Activated CD4-positive, alpha-beta T cell treated with anti-CD3 and anti-CD28 coated beads, Interleukin-2, amount 10 ng/mL, durations not matched to agents 24 days and 14 days (primary cell): Measurements from ENCODE around the gene LRRC3C. TPM values are rescaled to one million over a fixed set of nuclear protein-coding genes. Genes with fewer than 3 reads are reported as not detected.

ENCODE experiments used
- DNase-seq: peaks from one replicate; pipeline ENCODE4 v3.0.0; 2022
- H3K27ac Mint-ChIP-seq: one replicate; pipeline ENCODE4 v1.8.0; 2022; ENCODE audit warnings: mild to moderate bottlenecking, mixed read lengths
- H3K27me3 Mint-ChIP-seq: one replicate; pipeline ENCODE4 v1.8.0; 2022; ENCODE audit warnings: mixed read lengths
- H3K36me3 Mint-ChIP-seq: one replicate; pipeline ENCODE4 v1.8.0; 2022; ENCODE audit warnings: low read depth, mild to moderate bottlenecking, mixed read lengths
- H3K4me1 Mint-ChIP-seq: one replicate; pipeline ENCODE4 v1.8.0; 2021; ENCODE audit warnings: mixed read lengths
- H3K4me3 Mint-ChIP-seq: one replicate; pipeline ENCODE4 v1.8.0; 2022; ENCODE audit warnings: mild to moderate bottlenecking, moderate library complexity, mixed read lengths
- H3K9me3 Mint-ChIP-seq: one replicate; pipeline ENCODE4 v1.8.0; 2021; ENCODE audit warnings: mixed read lengths
- intact Hi-C: fragments of 100-400 bp; cut with micrococcal nuclease; formaldehyde crosslinking; loops from one replicate; pipeline ENCODE4 v1.15.1; 2023
- total RNA-seq: library from RNA; stranded (reverse); gene quantifications from 2 replicates; pipeline ENCODE4 v1.2.3, GENCODE V29; 2022

Gene LRRC3C
- total RNA-seq, 1 donor from 2014 or later: not detected

DNA sequence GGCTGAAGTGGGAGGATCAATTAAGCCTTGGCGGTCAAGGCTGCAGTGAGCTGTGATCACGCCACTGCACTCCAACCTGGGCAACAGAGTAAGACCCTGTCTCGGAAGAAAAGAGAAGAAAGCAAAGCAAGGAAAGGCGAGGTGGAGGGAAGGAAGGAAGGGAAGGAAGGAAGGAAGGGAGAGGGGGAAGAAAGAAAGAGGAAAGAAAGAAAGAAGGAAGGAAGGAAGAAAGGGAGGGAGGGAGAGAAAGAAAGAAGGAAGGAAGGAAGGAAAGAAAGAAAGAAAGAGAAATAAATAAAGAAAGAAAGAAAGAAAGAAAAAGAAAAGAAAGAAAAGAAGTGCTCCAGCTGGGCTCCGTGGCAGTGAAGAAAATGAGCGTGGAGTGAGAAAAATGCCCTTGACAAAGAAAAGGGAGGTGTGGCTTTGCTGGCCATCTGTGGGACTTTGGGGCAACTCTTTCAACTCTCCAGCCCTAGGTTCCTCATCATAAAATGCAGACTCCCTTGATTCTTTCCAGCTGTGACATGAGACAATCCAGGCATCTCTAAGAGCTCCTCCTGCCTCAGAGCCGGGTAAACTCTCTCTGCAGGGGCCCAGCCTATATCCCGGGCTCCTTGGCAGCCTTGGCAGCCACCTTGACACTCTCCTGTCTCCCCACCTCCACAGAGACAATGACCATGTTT lies 37.6 kb downstream of the LRRC3C start:
- Mint-ChIP-seq H3K4me3 (no peak overlapping the region), H3K27ac (no peak overlapping the region), H3K27me3 (peaks cover 4% of the 10 kb centered on the region), H3K36me3 (no peaks in the 10 kb centered on the region), H3K9me3 (no peaks in the 10 kb centered on the region), H3K4me1 (peaks cover 16% of the 10 kb centered on the region)
- intact Hi-C loops: no loop called here
- no peak for DNase-seq

- Mint-ChIP-seq H3K36me3 (no peaks in the 10 kb centered on the region), H3K27ac (no peak overlapping the region), H3K9me3 (no peaks in the 10 kb centered on the region), H3K27me3 (peaks cover 11% of the 10 kb centered on the region), H3K4me1 (peaks cover 16% of the 10 kb centered on the region), H3K4me3 (no peak overlapping the region)
- intact Hi-C loops: no loop called here
- no peak for DNase-seq
Measured at GRCh38 chr17:39966771-39967170, 39.2 kb downstream of the LRRC3C start.

DNA sequence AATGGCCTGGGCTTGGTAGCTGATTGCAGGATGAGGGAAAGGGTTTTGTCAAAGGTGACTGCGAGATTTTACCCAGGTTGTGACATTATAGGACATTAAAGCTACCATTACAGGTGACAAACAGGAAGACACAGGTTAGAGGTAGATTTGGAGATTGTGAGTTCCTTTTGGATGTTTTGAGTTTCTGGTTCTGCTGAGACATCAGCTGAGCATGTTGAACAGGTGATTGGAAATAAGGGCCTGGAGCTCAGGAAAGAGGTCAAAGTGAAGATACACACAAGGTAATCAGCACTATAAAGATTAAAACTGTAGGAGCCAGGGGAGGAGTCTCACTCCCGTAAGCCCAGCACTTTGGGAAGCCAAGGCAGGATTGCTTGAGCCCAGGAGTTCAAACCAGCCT lies 41.2 kb downstream of the LRRC3C start:
- H3K4me1 Mint-ChIP-seq: peaks cover 4% of the 10 kb centered on the region
- H3K27ac Mint-ChIP-seq: no peak overlapping the region
- intact Hi-C loops: no loop called here
- peaks cover 19% of the 10 kb centered on the region for H3K27me3 Mint-ChIP-seq
- DNase-seq: no peak
- no peak overlapping the region for H3K4me3 Mint-ChIP-seq
- no peaks in the 10 kb centered on the region for H3K36me3 Mint-ChIP-seq
- H3K9me3 Mint-ChIP-seq: no peaks in the 10 kb centered on the region

DNA sequence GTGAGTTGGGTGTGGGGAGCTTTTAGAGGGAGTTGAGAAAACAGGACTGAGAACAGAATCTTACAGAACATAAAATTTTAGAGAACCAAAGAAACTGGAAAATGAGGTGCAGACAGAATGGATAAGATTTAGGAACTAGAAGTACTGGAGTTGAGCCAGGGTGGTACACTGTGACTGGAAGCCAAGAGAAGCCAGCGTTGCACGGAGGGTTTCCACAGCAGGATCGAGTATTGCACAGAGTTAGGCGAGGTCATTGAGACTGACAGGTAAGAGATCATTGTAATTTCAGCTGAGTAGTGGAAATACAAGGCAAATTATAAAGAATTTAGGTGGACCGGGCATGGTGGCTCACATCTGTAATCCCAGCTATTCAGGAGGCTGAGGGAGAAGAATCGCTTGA lies 41.8 kb downstream of the LRRC3C start:
- Mint-ChIP-seq H3K4me3 (no peak overlapping the region), H3K4me1 (no peaks in the 10 kb centered on the region), H3K27ac (no peak overlapping the region), H3K9me3 (no peaks in the 10 kb centered on the region), H3K27me3 (peaks cover 20% of the 10 kb centered on the region), H3K36me3 (no peaks in the 10 kb centered on the region)
- DNase-seq: no peak
- intact Hi-C loops: no loop called here

DNA sequence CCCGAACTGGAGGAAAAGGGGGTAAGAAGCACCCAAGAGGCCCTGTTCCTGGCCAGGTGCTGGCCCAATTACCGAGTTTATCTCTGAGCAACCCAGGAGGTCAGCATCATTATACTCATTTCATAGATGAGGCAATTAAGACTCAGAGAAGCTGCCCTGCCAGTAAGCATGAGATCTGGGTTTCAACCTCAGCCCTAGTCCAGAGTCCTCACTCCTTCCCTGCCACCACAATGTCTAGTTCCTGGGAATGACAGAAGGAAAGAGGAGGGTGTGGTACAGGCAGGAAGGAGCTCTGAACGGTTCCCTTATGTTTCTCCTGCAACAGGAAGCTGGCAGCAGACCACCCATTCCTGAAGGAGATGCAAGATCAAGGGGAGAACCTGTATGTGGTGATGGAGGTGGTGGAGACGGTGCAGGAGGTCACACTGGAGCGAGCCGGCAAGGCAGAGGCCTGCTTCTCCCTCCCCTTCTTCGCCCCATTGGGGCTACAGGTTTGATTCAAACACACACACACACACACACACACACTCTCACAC lies 42.7 kb downstream of the LRRC3C start:
- H3K27ac Mint-ChIP-seq: no peak overlapping the region
- H3K36me3 Mint-ChIP-seq: no peaks in the 10 kb centered on the region
- H3K9me3 Mint-ChIP-seq: no peaks in the 10 kb centered on the region
- H3K4me3 Mint-ChIP-seq: no peak overlapping the region
- no peaks in the 10 kb centered on the region for H3K4me1 Mint-ChIP-seq
- DNase-seq: no peak
- intact Hi-C loops: no loop called here
- peaks cover 20% of the 10 kb centered on the region for H3K27me3 Mint-ChIP-seq

DNA sequence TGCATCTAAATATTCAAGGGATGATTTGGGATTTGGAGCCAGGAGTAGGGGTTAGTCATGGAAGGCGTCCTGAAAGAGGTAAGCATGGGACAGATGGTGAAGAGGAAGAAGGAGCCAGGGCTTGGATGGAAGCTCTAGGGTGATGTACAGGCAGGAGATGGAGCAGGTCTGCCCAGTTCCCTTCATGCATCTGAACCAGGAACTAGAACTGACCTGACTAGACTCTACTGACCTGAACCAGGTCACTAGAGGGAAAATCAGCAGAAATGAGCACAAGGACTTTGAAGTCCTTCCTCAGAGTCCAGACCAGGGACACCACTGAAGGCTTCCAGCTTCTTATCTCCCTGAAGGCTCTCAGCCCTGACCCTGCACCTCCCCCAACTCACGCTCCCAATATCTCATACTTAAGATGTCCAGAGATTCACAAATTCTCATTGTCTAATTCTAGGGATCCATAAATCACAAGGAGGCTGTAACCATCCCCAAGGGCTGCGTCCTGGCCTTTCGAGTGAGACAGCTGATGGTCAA lies 43.6 kb downstream of the LRRC3C start:
- H3K4me3 Mint-ChIP-seq: no peak overlapping the region
- H3K27ac Mint-ChIP-seq: no peak overlapping the region
- no peak for DNase-seq
- H3K36me3 Mint-ChIP-seq: no peaks in the 10 kb centered on the region
- intact Hi-C loops: no loop called here
- peaks cover 24% of the 10 kb centered on the region for H3K27me3 Mint-ChIP-seq
- H3K4me1 Mint-ChIP-seq: no peaks in the 10 kb centered on the region
- H3K9me3 Mint-ChIP-seq: no peaks in the 10 kb centered on the region

DNA sequence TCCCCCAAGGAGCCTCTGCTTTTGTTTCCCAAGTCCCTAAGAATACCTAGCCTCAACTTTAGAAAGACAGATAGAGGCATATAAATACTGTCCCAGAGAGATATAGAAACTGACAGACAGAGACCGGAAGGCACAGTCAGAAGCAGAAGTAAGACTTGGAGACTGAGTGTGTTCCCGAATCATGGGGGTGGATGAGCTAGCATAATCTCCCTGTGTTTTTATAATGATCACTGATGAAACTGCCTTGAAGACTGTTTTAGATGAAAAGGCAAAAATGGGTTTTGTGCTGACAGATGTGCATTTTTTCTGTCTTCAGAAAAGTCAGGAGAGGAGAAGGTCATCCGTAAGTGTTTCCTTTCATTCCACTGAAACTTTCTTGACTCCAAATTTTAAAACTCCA lies 44.7 kb downstream of the LRRC3C start:
- H3K4me3 Mint-ChIP-seq: no peak overlapping the region

DNA sequence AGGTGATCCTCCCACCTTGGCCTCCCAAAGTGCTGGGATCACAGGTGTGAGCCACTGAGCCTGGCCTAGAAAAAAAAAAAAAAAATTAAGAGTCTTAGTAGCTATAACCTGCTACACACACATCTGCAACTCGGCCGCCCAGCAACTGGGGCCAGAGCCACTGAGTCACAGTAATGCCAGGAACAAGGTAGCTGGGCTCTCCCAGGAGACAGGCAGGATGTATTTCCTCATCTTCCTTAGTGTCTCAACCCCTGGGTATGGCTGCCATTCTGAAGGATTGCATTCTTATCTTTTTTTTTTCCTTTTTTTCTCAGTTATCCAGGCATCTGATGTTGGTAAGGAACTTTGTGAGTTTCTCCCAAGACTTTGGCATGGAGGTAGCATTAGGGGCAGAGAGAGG lies 46.0 kb downstream of the LRRC3C start:
- no peaks in the 10 kb centered on the region for H3K9me3 Mint-ChIP-seq
- no peak for DNase-seq
- H3K4me1 Mint-ChIP-seq: no peaks in the 10 kb centered on the region
- intact Hi-C loops: no loop called here
- no peak overlapping the region for H3K27ac Mint-ChIP-seq
- peaks cover 24% of the 10 kb centered on the region for H3K27me3 Mint-ChIP-seq
- no peak overlapping the region for H3K4me3 Mint-ChIP-seq
- no peaks in the 10 kb centered on the region for H3K36me3 Mint-ChIP-seq

More for the DNA sequence above, 44.7 kb downstream of the LRRC3C start:
- no peaks in the 10 kb centered on the region for H3K4me1 Mint-ChIP-seq
- no peak overlapping the region for H3K27ac Mint-ChIP-seq
- peaks cover 24% of the 10 kb centered on the region for H3K27me3 Mint-ChIP-seq
- DNase-seq: no peak
- no peaks in the 10 kb centered on the region for H3K9me3 Mint-ChIP-seq
- intact Hi-C loops: no loop called here
- no peaks in the 10 kb centered on the region for H3K36me3 Mint-ChIP-seq

- Mint-ChIP-seq H3K4me1 (peaks cover 5% of the 10 kb centered on the region), H3K27ac (no peak overlapping the region), H3K36me3 (no peaks in the 10 kb centered on the region), H3K9me3 (no peaks in the 10 kb centered on the region), H3K4me3 (no peak overlapping the region), H3K27me3 (peaks cover 26% of the 10 kb centered on the region)
- intact Hi-C loops: no loop called here
- DNase-seq: no peak
Measured at GRCh38 chr17:39974433-39974832, 46.9 kb downstream of the LRRC3C start.

DNA sequence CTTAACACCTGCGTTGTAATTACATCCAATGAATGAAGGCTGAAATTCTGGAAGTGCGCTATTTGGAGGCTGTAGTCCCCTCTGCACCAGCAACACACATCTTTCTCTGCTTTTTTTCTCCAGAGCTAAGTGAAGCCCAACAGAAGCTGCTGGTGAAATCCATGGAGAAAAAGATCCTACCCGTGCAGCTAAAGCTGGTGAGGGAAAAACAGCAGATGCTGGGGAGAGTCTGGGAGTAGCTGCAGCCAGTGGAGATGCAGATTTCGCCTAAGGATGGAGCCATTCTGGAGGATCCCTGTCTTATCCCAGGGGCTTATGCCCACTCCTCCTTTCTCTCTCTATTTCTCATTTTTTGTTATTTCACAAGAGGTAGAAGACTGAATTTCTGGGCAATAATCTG lies 48.3 kb downstream of the LRRC3C start:
- no peak for DNase-seq
- Mint-ChIP-seq H3K4me3 (no peak overlapping the region), H3K36me3 (no peaks in the 10 kb centered on the region), H3K9me3 (no peaks in the 10 kb centered on the region), H3K27ac (no peak overlapping the region), H3K27me3 (peaks cover 26% of the 10 kb centered on the region), H3K4me1 (peaks cover 13% of the 10 kb centered on the region)
- intact Hi-C loops: no loop called here

- Mint-ChIP-seq H3K36me3 (peaks cover 12% of the 10 kb centered on the region), H3K9me3 (no peaks in the 10 kb centered on the region), H3K4me1 (peaks cover 25% of the 10 kb centered on the region), H3K27ac (no peak overlapping the region), H3K27me3 (peaks cover 9% of the 10 kb centered on the region), H3K4me3 (peak overlapping the region; percentile 46)
- intact Hi-C loops: no loop called here
- no peak for DNase-seq
Measured at GRCh38 chr17:39979016-39979670, 51.6 kb downstream of the LRRC3C start.

DNA sequence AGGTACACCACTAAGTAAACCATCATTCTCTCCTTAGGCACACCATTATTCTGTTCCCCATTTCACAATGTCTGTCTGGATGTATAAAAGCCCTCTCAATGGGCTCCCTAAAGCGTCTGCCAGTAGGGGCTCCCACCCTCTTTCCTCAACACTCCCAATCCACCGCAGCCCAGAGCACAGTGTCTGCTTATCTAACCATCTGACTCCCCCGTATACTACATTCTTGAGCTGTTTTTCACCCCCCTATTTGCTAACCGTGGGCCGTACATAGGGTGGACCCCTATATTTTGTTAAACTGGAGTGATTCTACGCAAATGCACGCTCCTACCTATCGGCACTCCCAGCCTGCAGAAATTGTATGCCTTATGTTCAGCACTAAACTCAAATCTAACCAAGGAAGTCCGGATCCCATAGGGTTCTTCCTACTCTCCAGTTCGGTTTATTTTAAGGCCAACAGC lies 52.4 kb downstream of the LRRC3C start:
- peaks cover 17% of the 10 kb centered on the region for H3K36me3 Mint-ChIP-seq
- H3K4me3 Mint-ChIP-seq: peak overlapping the region; percentile 91
- intact Hi-C loops: loop anchor here (1.0 kb wide), 8 partner anchors 21 to 358 kb away; partner anchors contain the start of genes LRRC3C, MED24, MIEN1 and ORMDL3
- peak overlapping the region; percentile 92 for H3K27ac Mint-ChIP-seq
- H3K9me3 Mint-ChIP-seq: no peaks in the 10 kb centered on the region
- H3K4me1 Mint-ChIP-seq: peaks cover 28% of the 10 kb centered on the region
- H3K27me3 Mint-ChIP-seq: peaks cover 9% of the 10 kb centered on the region
- DNase-seq: no peak

- intact Hi-C loops: loop anchor here (1.0 kb wide), 8 partner anchors 21 to 358 kb away; partner anchors contain the start of genes LRRC3C, MED24, MIEN1 and ORMDL3
Measured at GRCh38 chr17:39980351-39981206, 53.0 kb downstream of the LRRC3C start, which contains the start of gene PSMD3. TSS of gene PSMD3 (plus strand) at chr17:39980807. CDS start at chr17:39980971, 164 bp downstream.

More at GRCh38 chr17:39980351-39981206, 53.0 kb downstream of the LRRC3C start, which contains the start of gene PSMD3:
- peak; percentile 99 for DNase-seq
- no peaks in the 10 kb centered on the region for H3K9me3 Mint-ChIP-seq
- H3K27me3 Mint-ChIP-seq: peaks cover 8% of the 10 kb centered on the region
- H3K27ac Mint-ChIP-seq: peak within 1 kb of the TSS; percentile 92
- peak within 1 kb of the TSS; percentile 91 for H3K4me3 Mint-ChIP-seq
- H3K4me1 Mint-ChIP-seq: peaks cover 28% of the 10 kb centered on the region
- H3K36me3 Mint-ChIP-seq: peaks cover 24% of the 10 kb centered on the region
